ENCODE results near the gene HRCT1.

The HRCT1 gene

DNA sequence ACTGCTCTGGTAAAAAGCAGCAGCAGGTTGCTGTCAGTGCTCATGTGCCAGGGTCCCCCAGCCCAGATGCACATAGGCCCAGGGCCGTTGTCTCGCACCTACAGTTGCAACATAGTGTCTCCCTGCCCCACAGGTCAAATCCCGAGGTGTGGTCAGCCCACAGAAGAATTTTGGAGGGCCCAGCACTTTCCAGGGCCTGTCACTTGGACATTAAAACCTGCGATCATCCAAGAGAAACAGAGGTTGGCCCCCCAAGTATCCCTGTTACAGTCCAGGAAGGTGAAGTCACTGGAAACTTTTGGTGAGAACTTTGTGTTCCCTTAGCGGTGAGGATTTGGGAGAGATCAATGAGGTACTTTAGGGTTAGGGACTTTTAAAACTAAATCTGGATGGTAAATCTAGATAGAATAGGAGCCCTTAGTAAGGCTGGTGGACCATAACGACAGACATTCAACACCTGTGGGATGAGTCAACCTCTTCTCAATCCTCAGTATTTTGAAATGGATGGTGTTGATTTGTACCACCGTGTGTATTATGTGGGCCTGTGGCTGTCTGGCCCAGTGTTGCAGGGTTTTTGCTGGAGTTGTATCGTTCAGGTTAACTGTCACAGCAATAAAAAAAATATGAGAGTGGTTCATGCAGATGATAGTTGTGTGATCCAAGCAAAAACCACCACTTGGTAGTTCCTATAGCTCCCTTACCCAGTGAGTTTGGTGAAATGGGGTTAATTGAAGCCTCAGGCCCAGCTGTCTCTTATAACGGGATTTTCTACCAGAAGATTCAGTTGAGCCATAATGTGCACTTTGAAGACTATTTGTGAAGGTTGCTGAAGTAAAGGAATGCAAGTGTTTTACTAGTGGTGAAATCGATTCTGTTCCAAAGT is 32.7 kb downstream of the HRCT1 start:
- TF ChIP-seq, protein P1, sequence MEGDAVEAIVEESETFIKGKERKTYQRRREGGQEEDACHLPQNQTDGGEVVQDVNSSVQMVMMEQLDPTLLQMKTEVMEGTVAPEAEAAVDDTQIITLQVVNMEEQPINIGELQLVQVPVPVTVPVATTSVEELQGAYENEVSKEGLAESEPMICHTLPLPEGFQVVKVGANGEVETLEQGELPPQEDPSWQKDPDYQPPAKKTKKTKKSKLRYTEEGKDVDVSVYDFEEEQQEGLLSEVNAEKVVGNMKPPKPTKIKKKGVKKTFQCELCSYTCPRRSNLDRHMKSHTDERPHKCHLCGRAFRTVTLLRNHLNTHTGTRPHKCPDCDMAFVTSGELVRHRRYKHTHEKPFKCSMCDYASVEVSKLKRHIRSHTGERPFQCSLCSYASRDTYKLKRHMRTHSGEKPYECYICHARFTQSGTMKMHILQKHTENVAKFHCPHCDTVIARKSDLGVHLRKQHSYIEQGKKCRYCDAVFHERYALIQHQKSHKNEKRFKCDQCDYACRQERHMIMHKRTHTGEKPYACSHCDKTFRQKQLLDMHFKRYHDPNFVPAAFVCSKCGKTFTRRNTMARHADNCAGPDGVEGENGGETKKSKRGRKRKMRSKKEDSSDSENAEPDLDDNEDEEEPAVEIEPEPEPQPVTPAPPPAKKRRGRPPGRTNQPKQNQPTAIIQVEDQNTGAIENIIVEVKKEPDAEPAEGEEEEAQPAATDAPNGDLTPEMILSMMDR (IDR thresholded peaks at IDR 0.05) = no peak

DNA sequence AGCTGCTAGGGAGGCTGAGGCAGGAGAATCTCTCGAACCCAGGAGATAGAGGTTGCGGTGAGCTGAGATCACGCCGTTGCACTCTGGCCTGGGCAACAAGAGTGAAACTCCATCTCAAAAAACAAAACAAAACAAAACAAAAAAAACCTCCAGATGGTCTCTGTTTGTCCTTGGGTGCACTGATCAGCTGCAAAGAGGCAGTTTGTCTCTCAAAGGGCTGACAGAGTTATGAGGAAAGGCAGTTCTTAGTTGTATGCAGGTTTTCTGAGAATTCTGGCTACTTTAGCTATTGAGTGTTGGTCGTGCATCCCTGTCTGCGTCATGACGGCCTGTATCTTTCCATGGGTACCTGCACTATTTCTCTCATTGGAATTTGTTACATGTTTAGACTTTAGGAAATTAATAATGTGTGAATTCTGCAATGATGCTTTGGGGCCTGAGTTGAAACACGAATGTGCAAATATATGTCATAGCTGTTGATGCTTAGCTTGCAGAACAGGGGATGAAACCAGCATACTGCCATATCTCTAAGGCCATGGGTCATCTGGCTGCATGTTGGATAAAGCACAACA is 33.8 kb downstream of the HRCT1 start:
- TF ChIP-seq, protein P1 (IDR thresholded peaks at IDR 0.05) = no peak

DNA sequence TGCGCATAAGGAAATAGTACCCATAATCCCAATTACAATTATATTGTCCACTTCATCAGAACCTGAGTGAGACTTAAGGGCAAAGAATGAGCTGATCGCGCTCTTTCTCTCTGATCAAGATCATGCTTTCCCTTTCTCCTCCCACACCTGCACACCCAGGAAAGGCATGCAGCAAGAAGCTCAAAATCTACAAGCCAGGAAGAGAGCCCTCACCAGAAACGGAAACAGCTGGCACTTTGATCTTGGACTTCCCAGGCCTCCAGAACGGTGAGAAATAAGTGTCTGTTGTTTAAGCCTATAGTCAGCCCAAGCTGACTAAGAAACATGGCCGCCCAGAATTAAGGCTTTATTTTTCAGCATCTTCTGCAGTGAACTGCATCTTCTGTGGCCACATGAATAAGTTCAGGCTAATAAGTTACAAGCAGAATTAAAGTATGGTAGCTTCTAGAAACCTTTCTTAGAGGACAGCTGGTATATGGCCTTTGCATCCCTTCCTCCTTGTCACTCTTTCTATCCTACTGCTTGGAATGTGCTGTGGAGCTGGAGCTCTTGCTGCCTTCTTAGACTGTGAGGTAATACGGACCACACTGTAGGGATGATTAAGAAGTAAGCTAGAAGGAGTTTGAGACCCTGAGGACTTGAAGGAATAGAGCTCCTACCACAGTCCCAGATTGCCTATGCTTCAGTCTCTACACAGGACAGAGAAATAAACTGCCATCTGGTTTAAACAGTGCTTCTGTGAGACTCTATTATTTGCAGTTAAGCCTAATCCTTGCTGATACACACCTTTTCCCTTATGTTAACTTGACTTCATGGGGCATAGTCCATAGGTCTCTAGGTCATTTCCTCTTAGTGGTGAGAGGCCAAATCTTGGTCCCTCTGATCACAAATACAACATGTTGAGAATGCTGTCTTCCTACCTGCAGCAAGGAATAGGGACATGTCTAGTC is 34.7 kb downstream of the HRCT1 start:
- TF ChIP-seq, protein P1 (IDR thresholded peaks at IDR 0.05) = no peak

DNA sequence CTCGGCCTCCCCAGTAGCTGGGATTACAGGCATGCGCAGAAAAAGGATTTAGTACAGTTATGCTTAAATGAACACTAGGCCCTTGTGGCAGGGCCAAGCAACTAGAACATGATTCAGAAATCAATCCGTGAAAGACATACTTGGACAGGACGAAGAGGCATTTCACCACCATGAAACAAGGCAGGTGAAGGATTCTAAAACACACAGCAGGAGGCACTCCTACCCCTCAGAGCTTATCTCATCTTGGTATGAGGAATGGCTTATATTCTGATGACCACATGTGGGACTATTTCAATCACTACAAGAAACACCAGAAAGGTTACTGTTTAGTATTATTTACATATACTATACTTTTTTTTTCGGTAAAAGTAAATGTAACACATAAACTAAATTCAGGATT is 36.3 kb downstream of the HRCT1 start:
- TF ChIP-seq, protein P1 (IDR thresholded peaks at IDR 0.05) = no peak

DNA sequence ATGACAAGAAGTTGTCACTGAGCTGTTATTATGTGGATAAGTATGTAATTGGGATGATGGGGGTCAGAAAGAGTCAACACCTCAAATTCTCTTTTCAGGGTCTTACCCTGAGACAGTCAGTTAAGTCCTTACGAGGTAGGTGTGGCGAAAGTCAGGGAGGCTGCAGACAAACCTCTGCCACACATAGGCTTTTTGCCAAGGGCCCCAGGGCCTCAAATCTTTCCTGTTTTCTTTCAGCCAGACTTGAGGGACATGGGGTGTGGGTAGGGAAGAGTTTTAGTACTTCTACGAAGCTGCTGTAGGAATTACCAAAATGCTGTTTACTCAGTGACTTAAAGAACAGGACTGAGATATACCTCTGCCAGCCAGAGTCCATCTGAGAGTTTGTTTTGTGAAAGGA is 38.2 kb downstream of the HRCT1 start:
- TF ChIP-seq, protein P1 (IDR thresholded peaks at IDR 0.05) = no peak

DNA sequence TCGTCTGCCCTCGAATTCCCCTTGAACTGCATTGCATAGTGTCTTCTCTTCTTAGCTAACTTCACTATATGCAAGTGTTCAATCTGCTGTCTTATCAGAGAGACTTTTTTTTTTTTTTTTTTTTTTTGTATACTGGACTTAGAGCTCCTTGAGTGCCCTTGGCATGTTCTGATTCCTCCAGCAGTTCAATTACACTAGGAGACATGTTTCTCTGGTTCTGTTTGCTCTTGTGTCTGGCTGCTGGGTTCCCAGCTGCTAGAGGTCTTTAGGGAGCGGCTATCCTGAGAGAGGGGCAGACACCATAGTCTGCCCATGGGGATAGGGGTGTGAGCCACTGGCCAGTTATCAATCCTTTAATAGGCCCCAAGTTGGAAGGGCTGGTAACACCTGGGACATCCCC is 38.8 kb downstream of the HRCT1 start:
- TF ChIP-seq, protein P1 (IDR thresholded peaks at IDR 0.05) = no peak

DNA sequence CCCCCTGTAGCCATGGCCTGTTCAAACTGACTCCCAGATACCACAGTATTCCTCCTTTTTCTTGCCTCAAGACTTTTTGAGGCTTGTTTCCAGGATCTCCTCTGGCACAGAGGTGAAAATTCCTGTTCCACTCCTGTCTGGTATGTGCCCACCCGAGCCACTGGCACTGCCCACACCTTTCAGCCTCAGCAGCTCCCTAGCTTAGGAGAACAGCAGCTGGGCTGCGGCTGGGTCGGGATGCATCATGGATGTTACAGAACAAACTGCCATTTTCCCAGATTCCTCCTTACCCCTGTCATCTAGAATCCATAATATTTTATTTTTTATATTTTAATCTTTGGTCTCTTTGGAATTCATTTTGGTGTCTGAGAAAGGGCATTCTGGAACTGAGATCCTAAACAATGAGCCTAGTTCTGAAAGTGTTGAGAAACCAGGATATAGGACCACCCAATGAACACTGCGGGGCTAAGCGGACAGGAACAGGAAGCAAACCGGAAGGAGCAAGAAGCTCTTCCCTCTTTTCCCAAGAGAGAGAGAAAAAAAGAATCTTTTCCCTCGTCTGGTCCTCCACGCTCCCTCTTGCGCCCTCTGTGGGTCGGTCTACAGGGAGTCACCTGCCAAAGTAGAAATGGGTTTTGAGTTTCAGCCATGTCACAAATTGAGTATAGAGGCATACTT is 39.5 kb downstream of the HRCT1 start:
- TF ChIP-seq, protein P1 (IDR thresholded peaks at IDR 0.05) = peak; percentile 90

All from LNCAP (cell line).